GM12878 (cell line): Measurements from ENCODE around the gene ANAPC16. TPM values are rescaled to one million over a fixed set of nuclear protein-coding genes. Genes with fewer than 3 reads are reported as not detected.

Experiments
- BACH1 ChIP-seq: fragments of 450-650 bp; IDR thresholded peaks from 2 replicates; pipeline ENCODE4 v1.6.1; 2017; ENCODE audit warnings: mild to moderate bottlenecking, borderline replicate concordance
- BRCA1 ChIP-seq: IDR thresholded peaks from 2 replicates; pipeline ENCODE4 v1.6.1; 2011; ENCODE audit warnings: low read depth, low read length, improper control_type of control experiment
- CBFB ChIP-seq: IDR thresholded peaks from 2 replicates; pipeline ENCODE4 v1.6.1; 2016; ENCODE audit warnings: antibody characterized with exemption, low read depth
- IKZF1 ChIP-seq: fragments of 450-650 bp; conservative IDR thresholded peaks from 2 replicates; pipeline ENCODE4 v1.6.1; 2017; ENCODE audit warnings: antibody characterized with exemption, mild to moderate bottlenecking
- IRF4 ChIP-seq: IDR thresholded peaks from 2 replicates; pipeline ENCODE4 v1.6.1; 2011; ENCODE audit warnings: low read depth, low read length
- POLR2A ChIP-seq: IDR thresholded peaks from 2 replicates; pipeline ENCODE4 v1.6.1; 2011; ENCODE audit warnings: low read depth, mild to moderate bottlenecking, low read length
- POLR2AphosphoS2 ChIP-seq: IDR thresholded peaks from 2 replicates; pipeline ENCODE4 v1.6.1; 2011; ENCODE audit warnings: low read depth, mild to moderate bottlenecking, low read length, improper control_type of control experiment, moderate library complexity
- PRDM15 ChIP-seq: fragments of 450-650 bp; formaldehyde crosslinking; IDR thresholded peaks from 2 replicates; pipeline ENCODE4 v1.4.0; 2020; ENCODE audit warnings: mild to moderate bottlenecking, moderate library complexity
- RB1 ChIP-seq: fragments of 450-650 bp; formaldehyde crosslinking; IDR thresholded peaks from 2 replicates; pipeline ENCODE4 v1.6.1; 2017; ENCODE audit warnings: mild to moderate bottlenecking, borderline replicate concordance
- RELB ChIP-seq: fragments of 450-650 bp; IDR thresholded peaks from 2 replicates; pipeline ENCODE4 v1.6.1; 2017; ENCODE audit warnings: low read depth, mild to moderate bottlenecking, moderate library complexity
- SMAD1 ChIP-seq: fragments of 450-650 bp; IDR thresholded peaks from 2 replicates; pipeline ENCODE4 v1.6.1; 2018; ENCODE audit warnings: mild to moderate bottlenecking, low read depth; ENCODE audit not compliant: partially characterized antibody
- ZBTB33 ChIP-seq: fragments of 450-650 bp; IDR thresholded peaks from 2 replicates; pipeline ENCODE4 v1.6.1; 2017; ENCODE audit warnings: mild to moderate bottlenecking
- ZNF687 ChIP-seq: fragments of 450-650 bp; IDR thresholded peaks from 2 replicates; pipeline ENCODE4 v1.6.1; 2017; ENCODE audit warnings: mild to moderate bottlenecking, moderate library complexity
- polyA plus RNA-seq, 11 experiments: library from polyadenylated mRNA; depleted of rRNA in 4 of 11; unstranded in 6 of 11; stranded (reverse) in 5 of 11; fragments of >200 nt; fragmentation: Nextera tagmentation in 4 of 11; fragmentation: Illumina TruSeq in 1 of 11; extraction: Ambion mirVana in 4 of 11; extraction: Trizol in 1 of 11; gene quantifications; 1 replicate in 1 of 11; 2 replicates in 10 of 11; pipeline versions ENCODE4 v1.2.1 to v1.2.3, GENCODE V29; 2011 to 2016; ENCODE audit warnings: inconsistent platforms in 2 of 11, missing spikeins in 2 of 11, low read depth in 1 of 11
- total RNA-seq, 4 experiments: library from RNA; depleted of rRNA in 3 of 4; stranded (reverse); fragments of >200 nt in 3 of 4; fragmentation: Illumina TruSeq in 1 of 4; extraction: Trizol in 1 of 4; gene quantifications; 2 replicates each; pipeline versions ENCODE4 v1.2.1 to v1.2.3, GENCODE V29; 2013 to 2021

Gene ANAPC16
- total and polyA plus RNA-seq, 10 of the 15 experiments (the other 5 are each of a cell fraction or from before 2014, with no cell fraction given): 66.9 to 208 (median 134) TPM

- TF ChIP-seq RELB (peak; percentile 35; the same call in 1 of the 2 replicates), POLR2AphosphoS2 (peak; percentile 96), BRCA1 (no peak), IKZF1 (peak; percentile 55; the same call in 1 of the 2 replicates), SMAD1 (no peak), ZBTB33 (no peak), RB1 (no peak), ZNF687 (peak; percentile 15; the same call in 1 of the 2 replicates), CBFB (0 out of 2 replicates have a peak, but pooled peaks have one; percentile 3), PRDM15 (CRISPR knock-in tag) (peak; percentile 25; the same call in 1 of the 2 replicates), IRF4 (0 out of 2 replicates have a peak, but pooled peaks have one; percentile 4), POLR2A (peak; percentile 65; the same call in 1 of the 2 replicates), BACH1 (peak; percentile 78; the same call in 1 of the 2 replicates)
These were observed 60.9 kb downstream of the ANAPC16 start (continued) for GRCh38 chr10:72276421-72277339.
